Measurements from ENCODE around the gene ANO8.
"Not testable (repeated sequence)": the region's sequence is repeated elsewhere in the genome, so short reads cannot be mapped to it uniquely, and the experiment has no call there.

Gene ANO8

DNA sequence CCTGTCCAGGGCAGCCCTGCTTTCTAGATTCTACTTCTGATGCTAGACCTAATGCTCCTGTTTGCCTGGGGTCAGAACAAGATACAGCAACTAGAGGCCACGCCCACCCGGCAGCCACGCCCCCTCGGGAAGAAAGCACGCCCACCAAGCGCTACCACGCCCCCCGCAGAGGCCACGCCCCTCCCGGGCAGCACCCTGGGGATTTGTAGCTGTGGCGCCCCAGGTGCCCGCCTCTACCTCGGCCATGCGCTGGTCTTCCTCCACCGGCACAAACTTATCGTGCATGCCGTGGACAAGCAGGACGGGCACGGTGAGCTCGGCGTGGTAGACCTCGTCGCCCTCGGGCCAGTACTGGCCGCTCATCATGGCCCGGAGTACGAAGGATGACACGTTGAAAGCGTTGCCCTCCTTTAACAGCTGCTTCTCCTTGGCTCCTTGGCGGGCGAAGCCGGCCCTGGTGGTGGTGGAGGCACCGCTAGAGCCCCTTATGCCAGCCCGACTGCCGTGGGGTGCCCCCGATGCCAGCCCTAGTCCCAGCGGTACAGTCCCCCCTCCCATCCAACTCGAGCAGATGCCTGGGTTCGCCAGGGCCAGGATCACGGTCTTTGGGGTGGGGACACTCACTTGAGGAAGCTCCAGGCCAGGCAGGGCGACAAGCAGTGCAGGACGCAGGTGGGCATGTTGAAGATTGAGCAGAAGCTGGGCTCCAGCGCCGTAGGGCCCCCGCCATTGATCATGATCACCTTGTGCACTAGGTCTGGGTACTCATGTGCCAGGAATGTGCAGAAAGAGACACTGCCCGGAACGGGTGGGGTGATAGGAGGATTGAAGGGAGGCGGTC lies 40.4 kb downstream of the ANO8 start:
- in situ Hi-C loops (cut with MboI; ENCODE audit: low sequenced_read_pairs), result no loop called here

DNA sequence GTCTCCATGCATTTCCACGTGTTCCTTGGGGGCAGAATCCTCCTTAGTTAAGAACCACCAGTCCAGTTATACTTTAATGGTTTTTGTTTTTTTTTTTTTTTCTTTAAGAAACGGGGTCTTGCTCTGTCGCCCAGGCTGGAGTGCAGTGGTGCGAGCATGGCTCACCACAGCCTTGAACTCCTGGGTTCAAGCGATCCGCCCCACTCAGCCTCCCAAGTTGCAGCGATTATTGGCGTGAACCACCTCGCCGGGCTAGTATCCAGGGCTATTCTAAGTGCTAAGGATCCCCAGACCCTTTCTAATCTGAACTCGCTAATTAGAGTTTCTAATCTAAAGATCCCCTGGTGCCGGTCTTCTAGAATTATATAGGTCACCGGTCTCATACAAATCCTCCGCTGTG lies 41.0 kb downstream of the ANO8 start:
- in situ Hi-C loops (cut with MboI; ENCODE audit: low sequenced_read_pairs), result no loop called here

DNA sequence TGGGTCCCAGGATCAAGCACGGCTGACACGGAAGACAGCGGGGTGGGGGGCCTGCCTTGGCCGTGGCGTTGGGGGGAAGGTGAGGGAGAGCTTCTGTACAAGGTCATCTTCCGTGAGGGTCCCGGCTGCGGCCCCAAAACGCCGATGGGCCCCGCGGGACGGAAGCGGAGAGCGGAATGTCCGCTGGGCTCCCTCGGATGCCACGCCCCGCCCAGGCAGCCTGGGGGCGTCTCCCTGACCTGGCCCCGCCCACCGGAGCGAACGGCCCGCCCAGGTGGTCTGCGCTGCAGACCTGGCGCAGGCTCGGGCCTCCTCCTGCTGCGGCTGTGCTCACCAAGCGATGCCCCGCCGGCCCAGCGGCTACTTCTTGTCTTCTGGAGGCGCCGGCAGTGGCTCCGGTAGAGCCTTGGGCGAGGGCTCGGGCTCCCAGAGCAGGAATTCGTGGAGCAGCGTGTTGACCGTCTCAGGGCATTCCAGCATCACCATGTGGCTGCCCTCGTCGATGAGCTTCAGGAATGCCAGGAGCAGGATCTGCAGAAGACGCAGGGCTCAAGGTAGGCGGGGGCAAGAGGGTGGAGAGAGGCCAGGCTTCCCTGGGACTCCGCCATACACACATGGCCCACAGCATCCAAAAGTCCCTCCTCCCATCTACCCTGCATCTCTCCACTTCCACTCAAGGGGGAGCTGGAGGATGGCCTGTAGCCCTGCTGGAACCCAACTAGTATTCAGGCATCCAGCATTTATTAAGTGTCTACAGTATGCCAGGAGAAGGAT lies 42.2 kb downstream of the ANO8 start:
- in situ Hi-C loops (cut with MboI; ENCODE audit: low sequenced_read_pairs), result no loop called here

DNA sequence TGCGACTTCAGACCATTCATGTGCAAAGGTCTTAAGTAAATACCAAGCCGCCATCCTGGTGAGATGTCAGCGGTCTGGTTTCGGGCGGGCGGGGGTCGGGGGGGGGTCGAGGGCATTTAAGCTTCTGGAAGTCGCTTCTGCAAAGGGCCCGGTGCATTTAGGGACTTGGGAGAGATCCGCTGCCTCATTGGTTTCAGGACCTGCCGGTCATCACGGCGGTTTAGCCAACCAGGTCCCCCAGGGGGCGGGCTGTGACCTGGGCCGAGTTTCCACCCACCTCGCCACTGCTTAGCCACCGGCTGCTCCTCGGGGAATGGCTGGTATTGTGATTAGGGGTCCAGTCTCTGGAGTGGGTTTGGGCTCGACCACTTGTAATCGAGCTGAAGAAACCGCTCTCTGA lies 45.2 kb downstream of the ANO8 start:
- in situ Hi-C loops (cut with MboI; ENCODE audit: low sequenced_read_pairs), result no loop called here

DNA sequence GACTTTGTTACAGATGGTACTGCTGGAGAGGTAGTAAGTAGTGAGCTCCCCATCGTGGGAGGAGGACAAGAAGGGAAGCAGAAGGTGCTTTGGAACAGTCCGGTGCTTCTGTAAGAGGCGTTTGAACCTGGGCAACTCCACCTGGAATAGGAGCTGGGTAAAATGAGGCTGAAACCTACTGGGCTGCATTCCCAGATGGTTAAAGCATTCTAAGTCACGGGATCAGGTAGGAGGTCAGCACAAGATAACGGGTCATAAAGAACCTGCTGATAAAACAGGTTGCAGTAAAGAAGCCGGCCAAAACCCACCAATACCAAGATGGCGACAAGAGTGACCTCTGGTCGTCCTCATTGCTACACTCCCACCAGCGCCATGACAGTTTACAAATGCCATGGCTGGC lies 47.9 kb downstream of the ANO8 start:
- in situ Hi-C loops (cut with MboI; ENCODE audit: low sequenced_read_pairs), result no loop called here

DNA sequence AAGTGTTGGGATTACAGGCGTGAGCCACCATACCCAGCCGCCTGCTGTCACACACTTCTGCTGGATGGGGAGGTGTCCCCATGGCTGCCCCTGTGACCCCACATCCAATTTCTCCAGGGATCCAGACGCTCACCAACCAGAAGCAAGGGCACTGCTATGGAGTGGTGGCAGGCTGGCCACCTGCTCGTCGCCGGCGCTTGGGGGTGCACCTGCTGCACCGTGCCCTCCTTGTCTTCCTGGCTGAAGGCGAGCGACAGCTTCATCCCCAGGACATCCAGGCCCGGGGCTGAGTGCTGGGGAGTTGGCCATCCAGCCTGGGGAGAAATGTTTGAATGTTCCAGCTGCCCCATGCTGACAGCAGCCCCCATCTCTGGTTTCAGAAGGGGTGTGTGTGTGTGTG lies 48.4 kb downstream of the ANO8 start:
- in situ Hi-C loops (cut with MboI; ENCODE audit: low sequenced_read_pairs), result no loop called here

DNA sequence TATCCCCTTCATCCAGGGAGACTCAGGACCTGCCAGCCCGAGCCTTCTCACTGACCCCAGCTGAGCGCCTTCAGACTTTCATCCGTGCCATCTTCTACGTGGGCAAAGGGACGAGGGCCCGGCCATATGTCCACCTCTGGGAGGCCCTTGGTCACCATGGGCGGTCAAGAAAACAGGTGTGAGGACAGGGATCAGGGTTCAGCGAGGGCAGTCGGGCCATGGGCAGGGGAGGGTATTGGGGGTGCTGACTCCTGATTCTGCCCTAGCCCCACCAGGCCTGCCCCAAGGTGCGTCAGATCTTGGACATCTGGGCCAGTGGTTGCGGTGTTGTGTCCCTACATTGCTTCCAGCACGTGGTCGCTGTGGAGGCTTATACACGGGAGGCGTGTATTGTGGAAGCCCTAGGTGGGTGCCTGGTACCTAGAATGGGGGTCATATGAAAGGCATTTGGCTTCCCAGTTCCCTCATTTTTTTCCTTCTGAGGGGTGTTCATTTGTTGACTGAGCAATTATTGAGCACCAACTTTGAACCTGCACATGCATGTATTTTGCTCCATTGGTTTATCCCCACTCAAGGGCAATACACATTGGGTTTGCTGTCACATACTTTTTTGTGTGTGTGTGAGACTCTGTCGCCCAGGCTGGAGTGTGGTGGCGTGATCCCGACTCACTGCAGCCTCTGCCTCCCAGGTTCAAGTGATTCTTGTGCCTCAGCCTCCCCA lies 49.1 kb downstream of the ANO8 start:
- in situ Hi-C loops (cut with MboI; ENCODE audit: low sequenced_read_pairs), result no loop called here

DNA sequence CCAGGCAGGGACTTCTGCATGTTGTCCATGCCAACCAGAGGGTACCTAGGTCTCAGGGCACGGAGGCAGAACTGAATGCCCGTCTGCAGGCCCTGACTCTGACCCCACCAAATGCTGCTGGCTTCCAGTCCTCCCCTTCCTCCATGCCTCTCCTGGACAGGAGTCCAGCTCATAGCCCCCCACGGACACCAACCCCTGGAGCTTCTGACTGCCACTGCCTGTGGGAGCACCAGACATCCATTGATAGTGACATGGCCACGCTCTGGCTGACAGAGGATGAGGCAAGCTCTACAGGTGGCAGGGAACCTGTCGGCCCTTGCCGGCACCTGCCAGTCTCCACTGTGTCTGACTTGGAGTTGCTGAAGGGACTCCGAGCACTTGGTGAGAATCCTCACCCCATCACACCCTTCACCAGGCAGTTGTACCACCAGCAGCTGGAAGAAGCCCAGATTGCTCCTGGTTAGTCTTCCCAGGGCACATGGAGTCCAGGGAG lies 51.1 kb downstream of the ANO8 start:
- in situ Hi-C loops (cut with MboI; ENCODE audit: low sequenced_read_pairs), result no loop called here

DNA sequence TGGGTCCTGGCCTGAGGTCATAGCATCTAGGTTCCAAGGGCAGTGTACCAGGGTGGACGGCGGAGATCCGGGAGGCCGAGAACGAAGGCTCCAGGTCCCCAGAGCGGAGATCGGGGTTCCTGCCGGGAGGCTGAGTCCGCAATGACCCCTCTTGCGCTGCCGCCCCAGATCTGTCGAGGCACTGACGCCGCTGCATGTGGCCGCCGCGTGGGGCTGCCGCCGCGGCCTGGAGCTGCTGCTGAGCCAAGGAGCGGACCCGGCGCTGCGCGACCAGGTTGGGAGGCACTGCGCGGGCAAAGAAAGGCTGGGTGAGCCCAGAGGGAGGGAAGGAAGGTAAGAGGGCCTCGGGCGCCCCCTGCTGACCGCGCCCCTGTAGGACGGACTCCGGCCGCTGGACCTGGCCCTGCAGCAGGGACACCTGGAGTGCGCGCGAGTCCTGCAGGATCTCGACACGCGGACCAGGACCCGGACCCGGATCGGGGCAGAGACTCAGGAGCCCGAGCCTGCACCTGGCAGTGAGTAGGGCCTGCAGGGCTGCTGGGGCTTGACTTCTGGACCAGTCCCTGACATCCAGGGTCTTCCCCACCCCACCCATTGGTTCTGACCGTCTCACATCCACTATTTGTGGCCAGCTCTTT lies 52.0 kb downstream of the ANO8 start:
- in situ Hi-C loops (cut with MboI; ENCODE audit: low sequenced_read_pairs), result no loop called here

DNA sequence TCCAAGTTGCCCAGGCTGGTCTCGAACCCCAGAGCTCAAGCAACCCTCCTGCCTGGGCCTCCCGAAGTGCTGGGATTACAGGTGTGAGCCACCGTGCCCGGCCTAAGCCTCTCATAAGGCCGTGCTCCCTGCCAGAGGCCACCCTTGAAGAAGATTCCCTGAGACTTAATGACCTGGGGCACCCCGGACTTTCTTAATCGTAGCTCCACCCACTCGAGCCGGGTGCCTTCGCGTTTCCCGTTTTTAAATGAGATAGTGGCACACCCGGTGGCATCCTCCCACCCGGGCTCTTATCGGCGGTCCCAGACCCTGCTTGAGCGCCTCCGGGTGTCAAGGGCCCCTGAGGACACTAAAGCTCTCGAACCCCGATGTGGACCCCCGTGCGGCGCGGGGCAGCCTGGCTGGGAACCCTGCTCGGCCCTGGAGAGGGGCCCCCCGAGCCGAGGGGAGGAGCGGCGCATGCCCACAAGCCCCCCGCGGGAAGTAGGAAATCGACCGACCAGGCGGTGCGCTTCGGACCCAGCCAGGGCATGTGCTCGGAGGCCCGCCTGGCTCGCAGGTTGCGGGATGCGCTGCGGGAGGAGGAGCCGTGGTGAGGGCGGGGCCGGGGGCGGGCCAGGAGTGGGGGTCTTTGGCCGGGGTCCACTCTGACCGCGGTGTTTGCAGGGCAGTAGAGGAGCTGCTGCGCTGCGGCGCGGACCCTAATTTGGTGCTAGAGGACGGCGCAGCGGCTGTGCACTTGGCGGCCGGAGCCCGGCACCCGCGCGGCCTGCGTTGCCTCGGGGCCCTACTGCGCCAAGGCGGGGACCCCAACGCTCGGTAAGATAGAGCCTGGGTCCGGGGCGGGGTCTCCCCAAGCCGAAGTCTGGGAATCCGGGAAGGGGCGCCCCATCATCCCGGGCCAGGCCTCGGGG lies 53.0 kb downstream of the ANO8 start, which contains the start of gene ANKLE1:
ANKLE1 (plus strand) TSS at position 511 of the 914 bp plus-strand sequence; CDS start at position 531, 20 bp downstream.
- in situ Hi-C loops (cut with MboI; ENCODE audit: low sequenced_read_pairs), result no loop called here

DNA sequence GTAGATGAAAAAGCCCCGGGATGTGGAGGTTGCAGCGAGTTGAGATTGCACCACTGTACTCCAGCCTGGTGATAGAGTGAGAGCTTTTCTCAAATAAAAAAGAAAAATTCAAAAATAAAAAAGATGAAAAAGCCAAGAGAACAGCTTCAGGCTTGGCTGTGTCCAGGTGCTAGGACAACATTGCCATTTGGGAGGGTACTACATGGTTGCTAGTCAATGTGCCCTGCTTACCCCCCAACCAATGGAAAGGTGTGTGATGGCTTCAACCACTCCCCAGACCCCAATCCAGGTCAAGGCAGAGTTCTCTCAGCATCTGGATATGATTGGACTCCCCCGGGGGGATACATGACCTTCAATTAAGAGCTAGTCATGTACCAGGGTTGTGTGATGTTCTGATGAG lies 55.2 kb downstream of the ANO8 start:
- in situ Hi-C loops (cut with MboI; ENCODE audit: low sequenced_read_pairs), result no loop called here

DNA sequence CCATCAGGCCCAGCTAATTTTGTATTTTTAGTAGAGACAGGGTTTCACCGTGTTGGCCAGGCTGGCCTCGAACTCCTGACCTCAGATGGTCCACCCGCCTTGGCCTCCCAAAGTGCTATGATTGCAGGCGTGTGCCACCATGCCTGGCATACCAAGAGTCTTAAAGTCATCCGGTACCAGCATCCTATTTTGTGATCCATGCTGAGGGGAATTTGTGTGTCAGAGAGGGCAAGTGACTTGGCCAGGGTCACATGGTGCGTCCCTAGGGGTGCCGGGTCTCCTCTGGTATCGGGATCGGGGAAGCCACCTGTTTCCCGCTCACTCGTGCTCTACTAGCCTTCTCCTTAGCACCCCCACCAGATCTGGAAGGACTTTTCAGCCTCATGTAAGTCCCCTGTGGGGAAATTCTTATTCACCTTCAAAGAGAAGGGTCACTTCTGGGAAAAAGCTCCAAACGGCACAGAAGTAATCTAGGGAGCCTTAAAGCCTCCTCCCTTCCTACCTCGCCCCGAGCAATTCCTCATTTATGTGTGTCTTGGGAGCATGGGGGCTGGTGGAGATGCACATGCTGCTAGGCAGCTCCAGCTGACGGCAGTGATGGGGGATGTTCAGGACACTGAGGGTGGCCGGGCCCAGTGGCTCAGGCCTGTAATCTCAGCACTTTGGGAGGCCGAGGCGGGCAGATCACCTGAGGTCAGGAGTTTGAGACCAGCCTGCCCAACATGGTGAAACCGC lies 59.0 kb downstream of the ANO8 start:
- in situ Hi-C loops (cut with MboI; ENCODE audit: low sequenced_read_pairs), result no loop called here

DNA sequence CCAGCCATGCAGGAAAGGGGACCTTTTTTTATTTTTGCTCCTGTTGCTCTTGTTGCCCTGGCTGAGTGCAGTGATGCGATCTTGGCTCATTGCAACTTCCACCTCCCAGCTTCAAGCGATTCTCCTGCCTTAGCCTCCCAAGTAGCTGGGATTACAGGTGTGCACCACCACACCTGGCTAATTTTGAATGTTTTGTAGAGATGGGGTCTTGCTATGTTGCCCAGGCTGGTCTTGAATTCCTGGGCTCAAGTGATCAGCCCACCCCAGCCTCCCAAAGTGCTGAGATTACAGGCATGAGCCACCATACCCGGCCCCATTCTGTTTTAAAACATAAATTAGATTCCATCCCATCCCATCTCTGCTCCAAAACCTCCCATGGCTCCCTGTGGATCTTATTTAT lies 59.8 kb downstream of the ANO8 start:
- in situ Hi-C loops (cut with MboI; ENCODE audit: low sequenced_read_pairs), result not testable (repeated sequence)
